Peyer's patch (tissue), 4 donors: ENCODE data around the gene NGEF.
"Not testable (repeated sequence)": the region's sequence is repeated elsewhere in the genome, so short reads cannot be mapped to it uniquely, and the experiment has no call there.

ENCODE experiments used
- POLR2A ChIP-seq, 2 donors: fragments of 450-650 bp; IDR thresholded peaks; one replicate each; pipeline ENCODE4 v1.5.1; 2017; ENCODE audit warnings: antibody characterized with exemption in 2 of 2, mild to moderate bottlenecking in 2 of 2, moderate library complexity in 2 of 2
- TF ChIP-seq, protein P1 (sequence below), 6 experiments: fragments of 450-650 bp in 4 of 6; fragments of 200-600 bp in 2 of 6; sonication (generic) in 1 of 6; IDR thresholded peaks; one replicate each; pipeline ENCODE4 v1.5.1; 2017 to 2019; ENCODE audit warnings: antibody characterized with exemption in 6 of 6, mild to moderate bottlenecking in 3 of 6, moderate library complexity in 1 of 6

DNA sequence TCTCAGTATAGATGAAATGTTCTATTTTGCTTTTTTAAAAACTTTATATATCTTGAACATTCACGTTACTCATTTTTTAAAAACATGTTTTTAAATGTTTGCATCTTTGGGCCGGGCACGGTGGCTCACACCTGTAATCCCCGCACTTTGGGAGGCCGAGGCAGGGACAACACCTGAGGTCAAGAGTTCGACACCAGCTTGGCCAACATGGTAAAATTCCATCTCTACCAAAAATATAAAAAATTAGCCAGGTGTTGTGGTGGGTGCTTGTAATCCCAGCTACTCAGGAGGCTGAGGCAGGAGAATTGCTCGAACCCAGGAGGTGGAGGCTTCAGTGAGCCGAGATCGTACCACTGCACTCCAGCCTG, 105.4 kb downstream of the NGEF start:
- TF ChIP-seq, protein P1, sequence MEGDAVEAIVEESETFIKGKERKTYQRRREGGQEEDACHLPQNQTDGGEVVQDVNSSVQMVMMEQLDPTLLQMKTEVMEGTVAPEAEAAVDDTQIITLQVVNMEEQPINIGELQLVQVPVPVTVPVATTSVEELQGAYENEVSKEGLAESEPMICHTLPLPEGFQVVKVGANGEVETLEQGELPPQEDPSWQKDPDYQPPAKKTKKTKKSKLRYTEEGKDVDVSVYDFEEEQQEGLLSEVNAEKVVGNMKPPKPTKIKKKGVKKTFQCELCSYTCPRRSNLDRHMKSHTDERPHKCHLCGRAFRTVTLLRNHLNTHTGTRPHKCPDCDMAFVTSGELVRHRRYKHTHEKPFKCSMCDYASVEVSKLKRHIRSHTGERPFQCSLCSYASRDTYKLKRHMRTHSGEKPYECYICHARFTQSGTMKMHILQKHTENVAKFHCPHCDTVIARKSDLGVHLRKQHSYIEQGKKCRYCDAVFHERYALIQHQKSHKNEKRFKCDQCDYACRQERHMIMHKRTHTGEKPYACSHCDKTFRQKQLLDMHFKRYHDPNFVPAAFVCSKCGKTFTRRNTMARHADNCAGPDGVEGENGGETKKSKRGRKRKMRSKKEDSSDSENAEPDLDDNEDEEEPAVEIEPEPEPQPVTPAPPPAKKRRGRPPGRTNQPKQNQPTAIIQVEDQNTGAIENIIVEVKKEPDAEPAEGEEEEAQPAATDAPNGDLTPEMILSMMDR (IDR thresholded peaks at IDR 0.05): not testable (repeated sequence)
- not testable (repeated sequence) for TF ChIP-seq POLR2A (IDR thresholded peaks at IDR 0.05)
